Measurements from ENCODE around the gene SLC26A1. TPM values are rescaled to one million over a fixed set of nuclear protein-coding genes. Genes with fewer than 3 reads are reported as not detected.

SLC26A1 gene
- total RNA-seq, 1 experiment from 2014 or later: 0.68 TPM

GRCh38 chr4:1041147-1041935 is 48.1 kb upstream of the SLC26A1 start:
- no peaks in the 10 kb centered on the region for H3K9me3 Mint-ChIP-seq (ENCODE audit: low read depth, unreplicated experiment)
- intact Hi-C loops (cut with micrococcal nuclease; ENCODE audit: unreplicated experiment): no loop called here
- H3K27ac Mint-ChIP-seq (ENCODE audit: unreplicated experiment): no peak overlapping the region
- H3K27me3 Mint-ChIP-seq (ENCODE audit: unreplicated experiment): no peaks in the 10 kb centered on the region
- CTCF ChIA-PET: interaction anchor here (0.6 kb wide), 1 partner anchor 12 kb away, joined by 3 read pairs; no protein-coding TSS in a partner anchor
- no TSS peak for BruUV-seq (replicated peaks)
- TF ChIP-seq, protein P1, sequence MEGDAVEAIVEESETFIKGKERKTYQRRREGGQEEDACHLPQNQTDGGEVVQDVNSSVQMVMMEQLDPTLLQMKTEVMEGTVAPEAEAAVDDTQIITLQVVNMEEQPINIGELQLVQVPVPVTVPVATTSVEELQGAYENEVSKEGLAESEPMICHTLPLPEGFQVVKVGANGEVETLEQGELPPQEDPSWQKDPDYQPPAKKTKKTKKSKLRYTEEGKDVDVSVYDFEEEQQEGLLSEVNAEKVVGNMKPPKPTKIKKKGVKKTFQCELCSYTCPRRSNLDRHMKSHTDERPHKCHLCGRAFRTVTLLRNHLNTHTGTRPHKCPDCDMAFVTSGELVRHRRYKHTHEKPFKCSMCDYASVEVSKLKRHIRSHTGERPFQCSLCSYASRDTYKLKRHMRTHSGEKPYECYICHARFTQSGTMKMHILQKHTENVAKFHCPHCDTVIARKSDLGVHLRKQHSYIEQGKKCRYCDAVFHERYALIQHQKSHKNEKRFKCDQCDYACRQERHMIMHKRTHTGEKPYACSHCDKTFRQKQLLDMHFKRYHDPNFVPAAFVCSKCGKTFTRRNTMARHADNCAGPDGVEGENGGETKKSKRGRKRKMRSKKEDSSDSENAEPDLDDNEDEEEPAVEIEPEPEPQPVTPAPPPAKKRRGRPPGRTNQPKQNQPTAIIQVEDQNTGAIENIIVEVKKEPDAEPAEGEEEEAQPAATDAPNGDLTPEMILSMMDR (IDR thresholded peaks at IDR 0.05; ENCODE audit: unreplicated experiment): no peak
- peaks cover 26% of the 10 kb centered on the region for H3K4me1 Mint-ChIP-seq (ENCODE audit: low read depth, unreplicated experiment)
- H3K4me3 Mint-ChIP-seq (ENCODE audit: low read depth, unreplicated experiment): peak overlapping the region; percentile 26
- H3K36me3 Mint-ChIP-seq (ENCODE audit: insufficient read depth, unreplicated experiment): peaks cover 12% of the 10 kb centered on the region
- DNase-seq: peak; percentile 37

- TF ChIP-seq, protein P1 (IDR thresholded peaks at IDR 0.05; ENCODE audit: unreplicated experiment): no peak
- intact Hi-C loops (cut with micrococcal nuclease; ENCODE audit: unreplicated experiment): no loop called here
- CTCF ChIA-PET: interaction anchor here (0.6 kb wide), 1 partner anchor 13 kb away, joined by 3 read pairs; no protein-coding TSS in a partner anchor
- no peak overlapping the region for H3K27ac Mint-ChIP-seq (ENCODE audit: unreplicated experiment)
- peaks cover 26% of the 10 kb centered on the region for H3K4me1 Mint-ChIP-seq (ENCODE audit: low read depth, unreplicated experiment)
- peaks cover 12% of the 10 kb centered on the region for H3K36me3 Mint-ChIP-seq (ENCODE audit: insufficient read depth, unreplicated experiment)
- no peak overlapping the region for H3K4me3 Mint-ChIP-seq (ENCODE audit: low read depth, unreplicated experiment)
- H3K9me3 Mint-ChIP-seq (ENCODE audit: low read depth, unreplicated experiment): no peaks in the 10 kb centered on the region
- no TSS peak for BruUV-seq (replicated peaks)
- no peaks in the 10 kb centered on the region for H3K27me3 Mint-ChIP-seq (ENCODE audit: unreplicated experiment)
- no peak for DNase-seq
These were observed 47.3 kb upstream of the SLC26A1 start for GRCh38 chr4:1040344-1041146.

DNA sequence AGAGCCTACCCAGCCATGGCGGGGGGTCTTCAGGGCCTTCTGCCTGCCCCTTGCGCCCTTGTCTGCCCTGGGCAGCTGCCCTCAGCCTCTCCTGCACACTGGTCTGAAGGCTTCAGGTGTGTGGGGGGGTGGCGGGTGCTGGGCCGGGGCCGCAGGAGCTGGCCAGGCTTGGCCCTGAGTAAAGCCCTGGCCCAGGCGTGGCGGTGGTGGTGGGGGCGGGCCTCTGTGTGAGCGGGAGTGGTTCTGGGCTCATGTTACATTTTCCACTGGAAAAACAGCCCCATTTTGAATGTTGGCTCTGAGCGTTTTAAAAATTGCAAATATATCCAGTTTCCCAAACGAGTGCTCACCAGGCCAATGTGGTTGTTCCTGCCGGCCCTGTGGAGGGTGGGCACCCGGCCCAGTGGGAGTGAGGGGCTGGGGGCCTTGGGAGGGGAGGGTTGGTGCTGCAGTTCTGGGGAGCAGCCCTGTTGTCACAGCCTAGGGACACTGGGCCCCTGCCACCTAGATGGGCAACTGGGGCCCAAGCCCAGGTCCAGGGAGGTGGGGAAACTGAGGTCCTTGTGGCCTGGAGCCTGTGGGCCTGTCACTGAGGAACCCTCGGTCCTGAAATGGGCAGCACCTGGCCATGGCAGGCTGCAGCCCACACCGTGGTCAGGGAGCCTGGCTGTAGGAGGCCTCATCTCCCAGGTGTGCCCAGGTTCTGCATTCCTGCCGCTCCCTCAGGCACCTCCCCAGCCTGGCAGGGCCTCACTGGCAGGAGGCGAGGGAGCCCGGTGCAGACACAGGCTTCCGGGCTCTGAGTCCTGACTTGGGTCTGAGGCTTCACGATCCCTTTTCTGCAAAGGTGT is 46.5 kb upstream of the SLC26A1 start:
- H3K4me3 Mint-ChIP-seq (ENCODE audit: low read depth, unreplicated experiment): no peak overlapping the region
- H3K9me3 Mint-ChIP-seq (ENCODE audit: low read depth, unreplicated experiment): no peaks in the 10 kb centered on the region
- TF ChIP-seq, protein P1 (IDR thresholded peaks at IDR 0.05; ENCODE audit: unreplicated experiment): no peak
- intact Hi-C loops (cut with micrococcal nuclease; ENCODE audit: unreplicated experiment): no loop called here
- no peak overlapping the region for H3K27ac Mint-ChIP-seq (ENCODE audit: unreplicated experiment)
- CTCF ChIA-PET: no interaction called here
- no TSS peak for BruUV-seq (replicated peaks)
- H3K4me1 Mint-ChIP-seq (ENCODE audit: low read depth, unreplicated experiment): peaks cover 26% of the 10 kb centered on the region
- peaks cover 12% of the 10 kb centered on the region for H3K36me3 Mint-ChIP-seq (ENCODE audit: insufficient read depth, unreplicated experiment)
- H3K27me3 Mint-ChIP-seq (ENCODE audit: unreplicated experiment): no peaks in the 10 kb centered on the region
- DNase-seq: peak; percentile 47

GRCh38 chr4:1038948-1039492 is 45.8 kb upstream of the SLC26A1 start:
- Mint-ChIP-seq H3K9me3 (ENCODE audit: low read depth, unreplicated experiment) (no peaks in the 10 kb centered on the region), H3K36me3 (ENCODE audit: insufficient read depth, unreplicated experiment) (peaks cover 12% of the 10 kb centered on the region), H3K27ac (ENCODE audit: unreplicated experiment) (no peak overlapping the region), H3K4me3 (ENCODE audit: low read depth, unreplicated experiment) (no peak overlapping the region), H3K4me1 (ENCODE audit: low read depth, unreplicated experiment) (peaks cover 26% of the 10 kb centered on the region), H3K27me3 (ENCODE audit: unreplicated experiment) (no peaks in the 10 kb centered on the region)
- TF ChIP-seq, protein P1 (IDR thresholded peaks at IDR 0.05; ENCODE audit: unreplicated experiment): no peak
- BruUV-seq (replicated peaks): no TSS peak
- no peak for DNase-seq
- intact Hi-C loops (cut with micrococcal nuclease; ENCODE audit: unreplicated experiment): no loop called here
- CTCF ChIA-PET: no interaction called here

Data from Calu3 (cell line).